HEK293 (cell line): ENCODE measurements around the gene POLD1.

Source experiments
- CTCF ChIP-seq: fragments of 450-650 bp; formaldehyde crosslinking; IDR thresholded peaks from 2 replicates; pipeline ENCODE4 v1.5.1; 2016; ENCODE audit warnings: missing biosample characterization, missing genetic modification characterization
- GLI2 ChIP-seq: fragments of 450-650 bp; formaldehyde crosslinking; IDR thresholded peaks from 2 replicates; pipeline ENCODE4; 2017; ENCODE audit warnings: missing biosample characterization, missing genetic modification characterization, low read depth, borderline replicate concordance
- KLF10 ChIP-seq: fragments of 450-650 bp; IDR thresholded peaks from 2 replicates; pipeline ENCODE4 v1.5.1; 2018; ENCODE audit warnings: missing biosample characterization, mild to moderate bottlenecking, missing genetic modification characterization
- MYNN ChIP-seq: fragments of 450-650 bp; formaldehyde crosslinking; IDR thresholded peaks from 2 replicates; pipeline ENCODE4 v1.5.1; 2016; ENCODE audit warnings: missing biosample characterization, missing genetic modification characterization, borderline replicate concordance
- PRDM10 ChIP-seq: fragments of 450-650 bp; formaldehyde crosslinking; IDR thresholded peaks from 2 replicates; pipeline ENCODE4 v1.5.1; 2016; ENCODE audit warnings: missing biosample characterization, missing genetic modification characterization
- PRDM4 ChIP-seq: fragments of 450-650 bp; formaldehyde crosslinking; IDR thresholded peaks from 2 replicates; pipeline ENCODE4 v1.5.1; 2017; ENCODE audit warnings: missing biosample characterization, missing genetic modification characterization
- SP3 ChIP-seq: fragments of 450-650 bp; formaldehyde crosslinking; IDR thresholded peaks from 2 replicates; pipeline ENCODE4 v1.5.1; 2016; ENCODE audit warnings: missing biosample characterization, missing genetic modification characterization
- SP7 ChIP-seq: fragments of 450-650 bp; formaldehyde crosslinking; IDR thresholded peaks from 2 replicates; pipeline ENCODE4 v1.5.1; 2016; ENCODE audit warnings: missing biosample characterization, missing genetic modification characterization
- TRIM28 ChIP-seq: IDR thresholded peaks from 2 replicates; pipeline ENCODE4 v1.6.1; 2011; ENCODE audit warnings: low read length, control low read depth, borderline replicate concordance
- YY2 ChIP-seq: fragments of 450-650 bp; formaldehyde crosslinking; IDR thresholded peaks from 2 replicates; pipeline ENCODE4 v1.5.1; 2016; ENCODE audit warnings: missing biosample characterization, missing genetic modification characterization
- ZBTB10 ChIP-seq: fragments of 450-650 bp; formaldehyde crosslinking; IDR thresholded peaks from 2 replicates; pipeline ENCODE4 v1.5.1; 2016; ENCODE audit warnings: missing biosample characterization, missing genetic modification characterization
- ZNF112 ChIP-seq: fragments of 450-650 bp; formaldehyde crosslinking; IDR thresholded peaks from 2 replicates; pipeline ENCODE4 v1.5.0; 2017; ENCODE audit warnings: missing biosample characterization, missing genetic modification characterization
- ZNF16 ChIP-seq: fragments of 450-650 bp; formaldehyde crosslinking; IDR thresholded peaks from 2 replicates; pipeline ENCODE4 v1.5.1; 2016; ENCODE audit warnings: low read depth, missing biosample characterization, missing genetic modification characterization
- ZNF24 ChIP-seq: fragments of 450-650 bp; formaldehyde crosslinking; IDR thresholded peaks from 2 replicates; pipeline ENCODE4 v1.5.1; 2016; ENCODE audit warnings: missing biosample characterization, missing genetic modification characterization
- ZNF266 ChIP-seq: fragments of 450-650 bp; formaldehyde crosslinking; IDR thresholded peaks from 2 replicates; pipeline ENCODE4 v1.5.1; 2016; ENCODE audit warnings: missing biosample characterization, missing genetic modification characterization, low read depth
- ZNF335 ChIP-seq: fragments of 450-650 bp; formaldehyde crosslinking; conservative IDR thresholded peaks from 2 replicates; pipeline ENCODE4 v1.5.1; 2016; ENCODE audit warnings: missing biosample characterization, missing genetic modification characterization
- ZNF350 ChIP-seq: fragments of 450-650 bp; formaldehyde crosslinking; IDR thresholded peaks from 2 replicates; pipeline ENCODE4 v1.5.0; 2017; ENCODE audit warnings: missing biosample characterization, mild to moderate bottlenecking, missing genetic modification characterization
- ZNF37A ChIP-seq: fragments of 450-650 bp; IDR thresholded peaks from 2 replicates; pipeline ENCODE4 v1.5.1; 2018; ENCODE audit warnings: missing biosample characterization, missing genetic modification characterization
- ZNF394 ChIP-seq: fragments of 450-650 bp; formaldehyde crosslinking; IDR thresholded peaks from 2 replicates; pipeline ENCODE4 v1.5.1; 2016; ENCODE audit warnings: missing biosample characterization, missing genetic modification characterization, mild to moderate bottlenecking, moderate library complexity, borderline replicate concordance
- ZNF404 ChIP-seq: fragments of 450-650 bp; formaldehyde crosslinking; IDR thresholded peaks from 2 replicates; pipeline ENCODE4 v1.5.1; 2017; ENCODE audit warnings: missing biosample characterization, missing genetic modification characterization
- ZNF560 ChIP-seq: fragments of 450-650 bp; formaldehyde crosslinking; IDR thresholded peaks from 2 replicates; pipeline ENCODE4 v1.5.1; 2017; ENCODE audit warnings: missing biosample characterization, missing genetic modification characterization, borderline replicate concordance
- ZNF580 ChIP-seq: fragments of 450-650 bp; formaldehyde crosslinking; IDR thresholded peaks from 2 replicates; pipeline ENCODE4 v1.5.1; 2016; ENCODE audit warnings: missing biosample characterization, missing genetic modification characterization
- ZNF600 ChIP-seq: fragments of 450-650 bp; formaldehyde crosslinking; IDR thresholded peaks from 2 replicates; pipeline ENCODE4 v1.5.1; 2016; ENCODE audit warnings: missing biosample characterization, missing genetic modification characterization
- ZNF623 ChIP-seq: fragments of 450-650 bp; formaldehyde crosslinking; IDR thresholded peaks from 2 replicates; pipeline ENCODE4 v1.5.1; 2016; ENCODE audit warnings: missing biosample characterization, missing genetic modification characterization
- ZNF792 ChIP-seq: fragments of 450-650 bp; formaldehyde crosslinking; IDR thresholded peaks from 2 replicates; pipeline ENCODE4 v1.5.1; 2016; ENCODE audit warnings: missing biosample characterization, missing genetic modification characterization
- ZSCAN30 ChIP-seq: fragments of 450-650 bp; IDR thresholded peaks from 2 replicates; pipeline ENCODE4 v1.5.1; 2018; ENCODE audit warnings: missing biosample characterization, mild to moderate bottlenecking, missing genetic modification characterization, moderate library complexity
- ZSCAN4 ChIP-seq: fragments of 450-650 bp; formaldehyde crosslinking; IDR thresholded peaks from 2 replicates; pipeline ENCODE4 v1.5.1; 2017; ENCODE audit warnings: missing biosample characterization, missing genetic modification characterization

Gene POLD1

GRCh38 chr19:50376166-50377050 lies 7.7 kb upstream of the POLD1 start, which contains the start of gene NR1H2 (continued):
- TF ChIP-seq PRDM4 (0 out of 2 replicates have a peak, but pooled peaks have one; percentile 23), ZNF266 (tag by site-specific recombination) (no peak), KLF10 (tag by site-specific recombination) (peak; percentile 58; the same call in 1 of the 2 replicates), ZNF24 (peak; percentile 89), ZSCAN30 (tag by site-specific recombination) (peak; percentile 92; the same call in 1 of the 2 replicates), YY2 (tag by site-specific recombination) (no peak; the same call in 1 of the 2 replicates), ZNF580 (tag by site-specific recombination) (peak; percentile 99), ZNF404 (no peak), TRIM28 (peak; percentile 53; the same call in 1 of the 2 replicates), ZNF394 (tag by site-specific recombination) (peak; percentile 64; the same call in 1 of the 2 replicates), ZNF112 (tag by site-specific recombination) (no peak), ZNF350 (tag by site-specific recombination) (no peak), ZNF560 (no peak), CTCF (0 out of 2 replicates have a peak, but pooled peaks have one; percentile 8), ZSCAN4 (peak; percentile 46; the same call in 1 of the 2 replicates), SP3 (tag by site-specific recombination) (peak; percentile 93), ZNF16 (tag by site-specific recombination) (no peak), ZNF600 (tag by site-specific recombination) (0 out of 2 replicates have a peak, but pooled peaks have one; percentile 24), ZNF37A (no peak), MYNN (tag by site-specific recombination) (no peak), PRDM10 (tag by site-specific recombination) (peak; percentile 98), GLI2 (tag by site-specific recombination) (no peak), ZNF792 (tag by site-specific recombination) (no peak), ZBTB10 (peak; percentile 59), ZNF623 (peak; percentile 22; the same call in 1 of the 2 replicates), ZNF335 (tag by site-specific recombination) (peak; percentile 89), SP7 (peak; percentile 91)
